ENCODE results near the gene ADGRF3. TPM values are rescaled to one million over a fixed set of nuclear protein-coding genes. Genes with fewer than 3 reads are reported as not detected.

Gene ADGRF3
- total RNA-seq, 1 experiment from 2014 or later, result not detected

- ChIA-PET CTCF (no interaction called here), POLR2A (no interaction called here)
- no peak for TF ChIP-seq REST (IDR thresholded peaks at IDR 0.05; ENCODE audit: insufficient read depth in 1 of 2, low read depth in 2 of 2, low read length in 1 of 2)
- no peak for TF ChIP-seq CTCF (IDR thresholded peaks at IDR 0.05)
- TF ChIP-seq SIN3A (IDR thresholded peaks at IDR 0.05; ENCODE audit: borderline replicate concordance, insufficient read depth, low read depth, low read length), result no peak
- no peak for TF ChIP-seq TCF7L2 (IDR thresholded peaks at IDR 0.05; ENCODE audit: low read depth, low read length)
- TF ChIP-seq POLR2AphosphoS5 (IDR thresholded peaks at IDR 0.05; ENCODE audit: low read depth, low read length), result no peak
- H3K27me3 ChIP-seq (ENCODE audit: control insufficient read depth, insufficient read depth, low read length), result no peaks in the 10 kb centered on the region
- DNase-seq (ENCODE audit: low read depth, low spot score) (no peak), ATAC-seq (no peak)
- no peak overlapping the region for H3K27ac ChIP-seq (ENCODE audit: low read length)
- intact Hi-C loops (cut with micrococcal nuclease; ENCODE audit: unreplicated experiment), result no loop called here
- no peaks in the 10 kb centered on the region for H3K36me3 ChIP-seq (ENCODE audit: control insufficient read depth, insufficient read depth, low read length)
- H3K4me3 ChIP-seq (ENCODE audit: low read depth in 2 of 2, low read length in 2 of 2), result no peak overlapping the region
- in situ Hi-C loops (cut with HindIII; ENCODE audit: low pct_unique_long_range_greater_than_20kb, low sequenced_read_pairs), result no loop called here
- H3K9me3 ChIP-seq (ENCODE audit: control insufficient read depth, insufficient read depth, low read depth, low read length), result no peaks in the 10 kb centered on the region
- BruUV-seq (replicated peaks), result no TSS peak
- H3K4me1 ChIP-seq (ENCODE audit: control insufficient read depth, insufficient read depth, low read length), result no peaks in the 10 kb centered on the region
Observed at GRCh38 chr2:26273501-26273900, 73.1 kb downstream of the ADGRF3 start.

GRCh38 chr2:26270373-26270772 is 76.2 kb downstream of the ADGRF3 start:
- DNase-seq (ENCODE audit: low read depth, low spot score) (no peak), ATAC-seq (no peak)
- no TSS peak for BruUV-seq (replicated peaks)
- Histone ChIP-seq H3K9me3 (ENCODE audit: control insufficient read depth, insufficient read depth, low read depth, low read length) (no peaks in the 10 kb centered on the region), H3K36me3 (ENCODE audit: control insufficient read depth, insufficient read depth, low read length) (no peaks in the 10 kb centered on the region), H3K4me1 (ENCODE audit: control insufficient read depth, insufficient read depth, low read length) (no peaks in the 10 kb centered on the region), H3K27me3 (ENCODE audit: control insufficient read depth, insufficient read depth, low read length) (no peaks in the 10 kb centered on the region), H3K27ac (ENCODE audit: low read length) (no peak overlapping the region), H3K4me3 (ENCODE audit: low read depth in 2 of 2, low read length in 2 of 2) (no peak overlapping the region)
- ChIA-PET POLR2A (interaction anchor here (0.7 kb wide), 1 partner anchor 27 kb away, joined by 4 read pairs; no protein-coding TSS in a partner anchor), CTCF (no interaction called here)
- intact Hi-C loops (cut with micrococcal nuclease; ENCODE audit: unreplicated experiment) (no loop called here), in situ Hi-C loops (cut with HindIII; ENCODE audit: low pct_unique_long_range_greater_than_20kb, low sequenced_read_pairs) (no loop called here)
- TF ChIP-seq CTCF (IDR thresholded peaks at IDR 0.05) (no peak), REST (IDR thresholded peaks at IDR 0.05; ENCODE audit: insufficient read depth in 1 of 2, low read depth in 2 of 2, low read length in 1 of 2) (no peak), POLR2AphosphoS5 (IDR thresholded peaks at IDR 0.05; ENCODE audit: low read depth, low read length) (no peak), SIN3A (IDR thresholded peaks at IDR 0.05; ENCODE audit: borderline replicate concordance, insufficient read depth, low read depth, low read length) (no peak), TCF7L2 (IDR thresholded peaks at IDR 0.05; ENCODE audit: low read depth, low read length) (no peak)
